GM12878 (cell line): ENCODE data around the gene LRRC58. TPM values are rescaled to one million over a fixed set of nuclear protein-coding genes. Genes with fewer than 3 reads are reported as not detected.

Experiments
- ATAC-seq: fragments of 200-7000 bp; cut with Tn5 transposase; 3 replicates; pipeline ENCODE4 v1.9.1; 2020; ENCODE audit warnings: mild to moderate bottlenecking, moderate library complexity
- BruUV-seq: library from RNA; stranded (reverse); fragments of 400-500 nt; replicated peaks from 2 replicates; lab custom pipeline; 2021; lab: Mats Ljungman, UMichigan
- CTCF ChIA-PET: fragments of 300-600 bp; sonication (Branson Sonifier 250); formaldehyde crosslinking; extraction: SDS; loops from one replicate; lab custom pipeline; 2021; ENCODE audit warnings: inconsistent platforms; lab: Yijun Ruan, JAX
- POLR2A ChIA-PET: fragments of 350-600 bp; formaldehyde crosslinking; extraction: SDS; loops from one replicate; lab custom pipeline; 2021; ENCODE audit warnings: inconsistent platforms; lab: Charles Lee
- RAD21 ChIA-PET: fragments of 300-600 bp; sonication (Branson Sonifier 250); formaldehyde crosslinking; loops from one replicate; lab custom pipeline; 2023; ENCODE audit warnings: antibody characterized with exemption; ENCODE audit not compliant: unreplicated experiment; lab: Charles Lee
- SMC1A ChIA-PET: fragments of 300-600 bp; sonication (Branson Sonifier 250); formaldehyde crosslinking; loops from one replicate; lab custom pipeline; 2023; ENCODE audit not compliant: unreplicated experiment, uncharacterized antibody; lab: Charles Lee
- DNase-seq: peaks from one replicate; pipeline ENCODE4 v3.0.0-alpha.2; 2011; ENCODE audit warnings: low read depth, low spot score
- FAIRE-seq: peaks from 3 replicates; lab custom pipeline; 2011; peaks lifted over from hg19 to GRCh38; lab: Jason Lieb, UNC
- H2AFZ ChIP-seq: 2 replicates; pipeline ENCODE4 v1.6.0; 2011; ENCODE audit warnings: low read depth, low read length, control low read depth; ENCODE audit not compliant: control insufficient read depth
- H3K27ac ChIP-seq: 2 replicates; pipeline ENCODE4 v1.5.1; 2011; ENCODE audit warnings: control low read depth; ENCODE audit not compliant: control insufficient read depth, insufficient read depth
- H3K27me3 ChIP-seq, 2 experiments: replicated peaks in 1 of 2; 2 replicates each; pipeline versions ENCODE4 v1.6.0 to v1.6.1; 2011; ENCODE audit warnings: low read length in 1 of 2; ENCODE audit not compliant: control insufficient read depth in 2 of 2, insufficient read depth in 2 of 2
- H3K36me3 ChIP-seq, 2 experiments: 2 replicates each; pipeline ENCODE4 v1.5.1; 2011; ENCODE audit warnings: low read length in 1 of 2; ENCODE audit not compliant: control insufficient read depth in 2 of 2, insufficient read depth in 2 of 2
- H3K4me1 ChIP-seq: 2 replicates; pipeline ENCODE4 v1.6.1; 2011; ENCODE audit warnings: mild to moderate bottlenecking, low read length, moderate library complexity, mixed read lengths; ENCODE audit not compliant: control insufficient read depth, insufficient read depth
- H3K4me2 ChIP-seq: 2 replicates; pipeline ENCODE4 v1.6.0; 2011; ENCODE audit warnings: control low read depth; ENCODE audit not compliant: control insufficient read depth, insufficient read depth
- H3K4me3 ChIP-seq: fragments of 200-600 bp; sonication (generic); 2 replicates; pipeline ENCODE4 v1.5.1; 2016
- H3K79me2 ChIP-seq: 2 replicates; pipeline ENCODE4 v1.6.0; 2011; ENCODE audit warnings: low read length; ENCODE audit not compliant: control insufficient read depth, insufficient read depth
- H3K9ac ChIP-seq: 2 replicates; pipeline ENCODE4 v1.8.0; 2011; ENCODE audit warnings: low read length, control low read depth, mixed read lengths; ENCODE audit not compliant: control insufficient read depth, insufficient read depth
- H3K9me3 ChIP-seq: replicated peaks from 3 replicates; pipeline ENCODE4 v1.5.1; 2011; ENCODE audit warnings: mild to moderate bottlenecking, low read length; ENCODE audit not compliant: control insufficient read depth, insufficient read depth
- H4K20me1 ChIP-seq: 2 replicates; pipeline ENCODE4 v1.6.0; 2011; ENCODE audit not compliant: control insufficient read depth, insufficient read depth
- BHLHE40 ChIP-seq, 2 experiments: fragments of 450-650 bp in 1 of 2; IDR thresholded peaks; 2 replicates each; pipeline ENCODE4 v1.6.1; 2011 to 2017; ENCODE audit warnings: low read depth in 2 of 2, borderline replicate concordance in 1 of 2, improper control_type of control experiment in 1 of 2, low read length in 1 of 2, mild to moderate bottlenecking in 1 of 2
- CBX5 ChIP-seq: sonication (generic); IDR thresholded peaks from 2 replicates; pipeline ENCODE4 v1.6.1; 2016; ENCODE audit warnings: low read depth, moderate library complexity, mild to moderate bottlenecking, inconsistent platforms
- CHD1 ChIP-seq: IDR thresholded peaks from 2 replicates; pipeline ENCODE4 v1.6.1; 2012; ENCODE audit warnings: low read depth, low read length, improper control_type of control experiment
- HDGF ChIP-seq: fragments of 450-650 bp; IDR thresholded peaks from 2 replicates; pipeline ENCODE4 v1.6.1; 2016; ENCODE audit warnings: antibody characterized with exemption
- KLF5 ChIP-seq: fragments of 450-650 bp; IDR thresholded peaks from 2 replicates; pipeline ENCODE4 v1.6.1; 2014; ENCODE audit warnings: mild to moderate bottlenecking; ENCODE audit not compliant: partially characterized antibody
- NFYA ChIP-seq: IDR thresholded peaks from 2 replicates; pipeline ENCODE4 v1.6.1; 2011; ENCODE audit warnings: low read depth, mild to moderate bottlenecking, low read length, improper control_type of control experiment, borderline replicate concordance
- NKRF ChIP-seq: fragments of 450-650 bp; conservative IDR thresholded peaks from 2 replicates; pipeline ENCODE4 v1.6.1; 2017; ENCODE audit warnings: mild to moderate bottlenecking, moderate library complexity
- POLR2A ChIP-seq: IDR thresholded peaks from 2 replicates; pipeline ENCODE4 v1.6.1; 2011; ENCODE audit warnings: low read depth, mild to moderate bottlenecking, low read length
- RAD51 ChIP-seq: fragments of 450-650 bp; IDR thresholded peaks from 2 replicates; pipeline ENCODE4 v1.6.1; 2016; ENCODE audit warnings: moderate library complexity, mild to moderate bottlenecking, inconsistent platforms
- ZSCAN29 ChIP-seq: fragments of 450-650 bp; IDR thresholded peaks from 2 replicates; pipeline ENCODE4 v1.6.1; 2017; ENCODE audit warnings: mild to moderate bottlenecking, moderate library complexity
- WGBS: methylation state at CpG from one replicate; pipeline ENCODE4 v1.1.6; 2016; ENCODE audit warnings: low lambda C conversion rate; ENCODE audit not compliant: insufficient replicate concordance, insufficient coverage; ENCODE audit errors: missing lambda C conversion rate; 5-methylcytosine and 5-hydroxymethylcytosine counted together
- in situ Hi-C: fragments of 300-500 bp; cut with MboI; formaldehyde crosslinking; loops from 9 replicates; pipeline ENCODE4 v1.14.3; 2018; ENCODE audit warnings: mixed read lengths
- intact Hi-C: fragments of 100-400 bp; cut with micrococcal nuclease; formaldehyde crosslinking; loops from one replicate; pipeline ENCODE4 v1.14.2; 2022; ENCODE audit not compliant: unreplicated experiment
- polyA plus RNA-seq, 11 experiments: library from polyadenylated mRNA; depleted of rRNA in 4 of 11; unstranded in 6 of 11; stranded (reverse) in 5 of 11; fragments of >200 nt; fragmentation: Nextera tagmentation in 4 of 11; fragmentation: Illumina TruSeq in 1 of 11; extraction: Ambion mirVana in 4 of 11; extraction: Trizol in 1 of 11; gene quantifications; 1 replicate in 1 of 11; 2 replicates in 10 of 11; pipeline versions ENCODE4 v1.2.1 to v1.2.3, GENCODE V29; 2011 to 2016; ENCODE audit warnings: inconsistent platforms in 2 of 11, missing spikeins in 2 of 11, low read depth in 1 of 11
- total RNA-seq, 4 experiments: library from RNA; depleted of rRNA in 3 of 4; stranded (reverse); fragments of >200 nt in 3 of 4; fragmentation: Illumina TruSeq in 1 of 4; extraction: Trizol in 1 of 4; gene quantifications; 2 replicates each; pipeline versions ENCODE4 v1.2.1 to v1.2.3, GENCODE V29; 2013 to 2021
- TF ChIP-seq, protein P1 (sequence below), 3 experiments: IDR thresholded peaks in 2 of 3; conservative IDR thresholded peaks in 1 of 3; 2 replicates each; pipeline ENCODE4 v1.5.1; 2011; ENCODE audit warnings: low read depth in 3 of 3, low read length in 3 of 3, mild to moderate bottlenecking in 3 of 3, control low read depth in 2 of 3, moderate library complexity in 2 of 3, inconsistent platforms in 1 of 3, mixed read lengths in 1 of 3; ENCODE audit not compliant: control insufficient read depth in 2 of 3, insufficient read depth in 1 of 3; ENCODE audit errors: extremely low read depth in 1 of 3

Gene LRRC58
- total and polyA plus RNA-seq, 10 of the 15 experiments (the other 5 are each of a cell fraction or from before 2014, with no cell fraction given) = 7.7 to 29.5 (median 18.8) TPM

DNA sequence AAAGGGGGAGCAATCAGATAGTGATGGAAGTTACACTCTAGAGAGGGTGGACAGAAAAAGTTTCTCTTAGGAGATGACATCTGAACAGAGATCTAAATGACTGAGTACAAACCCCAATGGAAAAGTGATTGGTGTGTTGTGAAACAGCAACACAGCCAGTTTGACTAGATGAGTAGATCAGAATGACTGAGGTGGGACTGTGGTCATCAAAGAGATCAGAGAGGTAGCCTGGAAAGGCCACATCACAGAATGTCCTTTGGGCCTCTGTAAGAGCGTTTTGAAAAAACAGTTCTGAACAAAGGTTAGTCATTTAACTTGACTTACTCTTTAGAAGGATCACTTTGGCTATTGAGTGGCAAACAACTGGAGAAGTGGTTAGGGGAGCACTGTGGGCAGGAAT lies 10.6 kb downstream of the LRRC58 start (continued):
- no peak for TF ChIP-seq KLF5
- no peak for TF ChIP-seq HDGF
- TF ChIP-seq CBX5 = no peak
- no peak for TF ChIP-seq NKRF
- TF ChIP-seq, protein P1, sequence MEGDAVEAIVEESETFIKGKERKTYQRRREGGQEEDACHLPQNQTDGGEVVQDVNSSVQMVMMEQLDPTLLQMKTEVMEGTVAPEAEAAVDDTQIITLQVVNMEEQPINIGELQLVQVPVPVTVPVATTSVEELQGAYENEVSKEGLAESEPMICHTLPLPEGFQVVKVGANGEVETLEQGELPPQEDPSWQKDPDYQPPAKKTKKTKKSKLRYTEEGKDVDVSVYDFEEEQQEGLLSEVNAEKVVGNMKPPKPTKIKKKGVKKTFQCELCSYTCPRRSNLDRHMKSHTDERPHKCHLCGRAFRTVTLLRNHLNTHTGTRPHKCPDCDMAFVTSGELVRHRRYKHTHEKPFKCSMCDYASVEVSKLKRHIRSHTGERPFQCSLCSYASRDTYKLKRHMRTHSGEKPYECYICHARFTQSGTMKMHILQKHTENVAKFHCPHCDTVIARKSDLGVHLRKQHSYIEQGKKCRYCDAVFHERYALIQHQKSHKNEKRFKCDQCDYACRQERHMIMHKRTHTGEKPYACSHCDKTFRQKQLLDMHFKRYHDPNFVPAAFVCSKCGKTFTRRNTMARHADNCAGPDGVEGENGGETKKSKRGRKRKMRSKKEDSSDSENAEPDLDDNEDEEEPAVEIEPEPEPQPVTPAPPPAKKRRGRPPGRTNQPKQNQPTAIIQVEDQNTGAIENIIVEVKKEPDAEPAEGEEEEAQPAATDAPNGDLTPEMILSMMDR (IDR thresholded peaks at IDR 0.05 in 2 of 3, conservative IDR thresholded peaks at IDR 0.05 in 1 of 3; ENCODE audit: control insufficient read depth in 2 of 3, extremely low read depth in 1 of 3, insufficient read depth in 1 of 3, low read depth in 3 of 3, low read length in 3 of 3) = no peak
- TF ChIP-seq BHLHE40 (IDR thresholded peaks at IDR 0.05; ENCODE audit: borderline replicate concordance in 1 of 2, low read depth in 2 of 2, low read length in 1 of 2) = no peak

DNA sequence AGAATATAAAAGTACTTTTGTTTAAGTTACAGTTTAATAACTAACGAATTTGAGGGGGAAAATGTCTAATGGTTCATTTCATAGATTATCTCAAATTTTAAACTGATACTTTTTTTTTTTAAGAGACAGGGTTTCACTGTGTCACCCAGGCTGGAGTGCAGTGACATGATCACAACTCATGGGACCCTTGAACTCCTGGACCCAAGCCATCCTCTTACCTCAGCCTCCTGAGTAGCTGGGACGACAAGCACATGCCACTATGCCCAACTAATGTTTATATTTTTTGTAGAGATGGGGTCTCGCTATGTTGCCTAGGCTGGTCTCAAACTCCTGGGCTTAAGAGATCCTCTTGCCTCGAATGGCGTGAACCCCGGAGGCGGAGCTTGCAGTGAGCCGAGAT lies 16.5 kb downstream of the LRRC58 start:
- ChIA-PET CTCF (interaction anchor here (1.0 to 1.5 kb wide), 2 partner anchors 9 to 13 kb away, joined by 3 to 4 read pairs; no protein-coding TSS in a partner anchor), POLR2A (interaction anchor here (0.7 to 3.9 kb wide), 2 partner anchors 16 to 433 kb away, joined by 4 to 12 read pairs; partner anchors contain the start of gene LRRC58), RAD21 (no interaction called here), SMC1A (interaction anchor here (1.0 kb wide), 1 partner anchor 85 kb away, joined by 3 read pairs; no protein-coding TSS in a partner anchor)
- Histone ChIP-seq H3K4me1 (no peaks in the 10 kb centered on the region), H2AFZ (no peak overlapping the region), H3K9ac (no peak overlapping the region), H3K4me3 (no peak overlapping the region), H4K20me1 (no peaks in the 10 kb centered on the region), H3K27ac (no peak overlapping the region), H3K9me3 (no peaks in the 10 kb centered on the region), H3K79me2 (peaks cover 11% of the 10 kb centered on the region), H3K4me2 (no peak overlapping the region), H3K36me3 (peaks cover 2 to 3% of the 10 kb centered on the region in 2 experiments; a peak in 3 of 4 replicates), H3K27me3 (no peaks in the 10 kb centered on the region)
- ATAC-seq = no peak
- 97% methylated on average over 8 of the region's 8 CpGs for WGBS
- DNase-seq = no peak
- no TSS peak for BruUV-seq
- TF ChIP-seq ZSCAN29 = no peak
- no peak for TF ChIP-seq CHD1
- TF ChIP-seq NFYA = no peak
- no peak for TF ChIP-seq POLR2A
- TF ChIP-seq RAD51 = no peak
- intact Hi-C loops (no loop called here), in situ Hi-C loops (no loop called here)
- no peak for FAIRE-seq
